Cerebellar nuclear complex (tissue), 1 donor: Measurements from ENCODE around the gene SEZ6L.

Experiments
- DNase-seq, 2 experiments: peaks; one replicate each; lab custom pipeline; 2025; lab: John Stamatoyannopoulos, UW

The SEZ6L gene

DNA sequence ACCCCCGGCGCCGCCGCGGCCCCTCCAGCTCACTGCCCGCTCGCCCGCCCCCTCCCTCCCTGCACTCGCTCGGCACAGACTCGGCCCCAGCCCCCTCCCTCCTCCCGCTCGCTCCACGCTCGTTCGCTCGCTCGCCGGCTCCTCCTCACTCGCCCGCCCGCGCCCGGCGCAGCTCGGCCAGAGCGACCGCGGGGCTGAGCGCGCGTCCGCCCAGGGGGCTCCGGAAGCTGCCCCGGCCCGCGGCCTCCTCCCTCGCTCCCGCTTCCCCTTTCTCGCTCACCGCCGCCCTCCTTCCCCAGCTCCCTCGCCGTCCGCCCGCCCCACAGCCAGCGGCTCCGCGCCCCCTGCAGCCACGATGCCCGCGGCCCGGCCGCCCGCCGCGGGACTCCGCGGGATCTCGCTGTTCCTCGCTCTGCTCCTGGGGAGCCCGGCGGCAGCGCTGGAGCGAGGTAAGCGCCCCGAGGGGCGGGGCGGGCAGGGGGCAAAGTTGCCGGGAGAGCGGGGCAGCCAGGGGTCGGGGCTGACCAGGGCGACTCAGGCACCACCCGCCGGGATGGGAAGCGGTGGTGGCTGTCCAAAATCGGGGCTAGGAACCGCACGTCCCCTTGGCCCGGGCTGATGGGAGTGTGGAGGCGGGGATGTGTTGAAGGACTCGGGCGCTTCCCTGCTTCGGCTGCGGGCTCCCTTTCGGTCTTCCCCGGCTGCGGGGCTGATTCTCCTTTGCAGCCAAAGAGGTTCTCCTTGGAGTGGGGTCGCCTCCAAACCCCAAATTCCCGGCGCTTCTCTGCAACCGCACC is at the start of gene SEZ6L:
Gene SEZ6L, plus strand, starts transcription at position 148 of the 797 bp plus-strand sequence. Its CDS starts 208 bp downstream, at position 356.
- DNase-seq, result no peak

DNA sequence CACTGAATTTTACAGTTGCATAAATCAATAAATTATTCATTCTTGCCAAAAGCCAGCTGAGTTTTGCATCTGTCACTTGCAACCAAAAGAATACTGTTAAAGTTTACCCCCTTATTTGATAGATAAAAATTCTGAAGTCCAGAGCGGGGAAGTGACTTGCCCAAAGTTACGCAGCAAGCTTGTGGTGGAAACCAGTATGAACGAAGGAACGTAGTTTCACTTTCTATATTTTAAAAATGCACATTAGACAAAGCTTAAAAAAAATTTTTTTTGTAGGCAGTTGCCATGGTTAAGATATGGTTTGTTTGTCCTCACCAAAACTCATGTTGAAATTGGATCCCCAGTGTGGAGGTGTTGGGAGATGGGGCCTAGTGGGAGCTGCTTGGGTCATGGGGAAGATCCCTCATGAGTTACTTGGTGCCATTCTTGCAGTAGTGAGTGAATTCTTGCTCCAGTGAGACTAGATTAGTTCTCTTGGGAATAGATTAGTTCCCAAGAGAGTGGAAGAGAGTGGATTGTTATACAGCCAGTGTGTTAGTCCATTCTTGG is 46.3 kb upstream of the SEZ6L start:
- no peak for DNase-seq

DNA sequence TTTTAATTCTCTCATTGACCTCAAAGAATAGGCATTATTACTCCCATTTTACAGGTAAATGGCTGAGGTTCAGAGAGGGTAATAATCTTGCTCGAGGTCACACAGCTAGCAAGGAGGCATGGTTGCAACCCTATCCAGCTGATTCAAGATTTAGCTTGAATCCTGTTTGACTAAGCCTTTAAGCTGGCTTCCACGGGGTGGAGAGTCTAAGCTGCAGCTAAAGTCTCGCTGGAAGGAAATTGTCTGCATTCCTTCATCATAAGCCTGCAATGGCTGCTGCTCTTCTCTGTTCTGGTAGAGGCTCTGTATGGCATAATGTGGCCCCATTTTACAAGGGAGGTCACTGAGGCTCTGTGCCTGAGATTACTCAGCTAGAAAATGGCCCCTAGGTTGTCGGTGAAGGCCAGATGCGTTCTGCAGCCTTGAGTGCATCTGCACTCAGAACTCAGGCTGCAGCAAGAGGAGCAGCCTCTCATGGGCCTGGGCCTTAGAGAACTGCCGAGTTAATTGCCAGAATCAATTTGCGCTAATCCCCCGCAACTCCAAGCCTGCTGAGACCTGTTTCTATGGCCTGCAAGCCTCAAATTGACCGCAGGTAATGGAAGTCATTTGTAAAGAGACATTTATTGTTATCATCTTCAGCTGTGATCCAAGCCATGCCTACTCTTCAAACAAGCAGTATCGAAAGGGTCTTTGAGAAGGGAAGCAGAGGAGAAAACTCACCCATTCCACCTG is 44.1 kb upstream of the SEZ6L start:
- no peak for DNase-seq

DNA sequence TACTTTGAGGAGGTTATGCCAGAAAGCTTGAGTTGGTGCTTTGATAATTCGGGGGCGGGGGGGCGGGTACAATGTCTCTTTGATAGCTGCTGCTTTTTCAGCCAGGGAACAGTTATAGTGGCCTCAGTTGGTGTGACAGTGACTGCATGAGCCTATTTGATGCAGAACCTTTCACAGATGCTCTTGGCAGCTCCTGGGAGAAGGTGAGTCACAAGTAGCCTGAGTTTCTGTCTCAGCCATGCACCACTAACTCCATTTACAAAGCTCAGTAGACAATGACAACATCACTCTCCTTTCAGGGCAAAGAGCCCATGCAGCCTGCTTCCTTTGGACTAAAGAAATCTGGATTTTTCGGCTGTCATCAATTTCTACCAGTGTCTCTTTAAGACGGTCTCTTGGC is 42.1 kb upstream of the SEZ6L start:
- no peak for DNase-seq

DNA sequence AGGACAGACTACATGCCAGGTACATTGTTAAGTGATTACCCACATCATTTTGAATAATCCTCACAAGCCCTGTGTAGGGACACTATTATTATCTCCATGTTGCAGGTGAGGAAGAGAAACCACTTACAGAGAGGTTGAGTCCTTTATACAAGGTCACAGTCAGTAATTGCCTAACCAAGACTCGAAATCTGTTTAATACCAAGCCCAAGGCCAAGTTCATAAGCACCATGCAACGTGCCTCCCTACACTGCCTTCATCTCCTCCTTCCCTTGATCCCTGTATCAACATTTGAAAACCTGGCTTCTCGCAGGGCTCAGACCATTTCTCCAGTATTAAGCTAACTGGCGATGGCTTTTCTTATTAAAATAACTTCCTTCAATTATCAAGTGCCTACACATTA is 41.7 kb upstream of the SEZ6L start:
- no peak for DNase-seq

DNA sequence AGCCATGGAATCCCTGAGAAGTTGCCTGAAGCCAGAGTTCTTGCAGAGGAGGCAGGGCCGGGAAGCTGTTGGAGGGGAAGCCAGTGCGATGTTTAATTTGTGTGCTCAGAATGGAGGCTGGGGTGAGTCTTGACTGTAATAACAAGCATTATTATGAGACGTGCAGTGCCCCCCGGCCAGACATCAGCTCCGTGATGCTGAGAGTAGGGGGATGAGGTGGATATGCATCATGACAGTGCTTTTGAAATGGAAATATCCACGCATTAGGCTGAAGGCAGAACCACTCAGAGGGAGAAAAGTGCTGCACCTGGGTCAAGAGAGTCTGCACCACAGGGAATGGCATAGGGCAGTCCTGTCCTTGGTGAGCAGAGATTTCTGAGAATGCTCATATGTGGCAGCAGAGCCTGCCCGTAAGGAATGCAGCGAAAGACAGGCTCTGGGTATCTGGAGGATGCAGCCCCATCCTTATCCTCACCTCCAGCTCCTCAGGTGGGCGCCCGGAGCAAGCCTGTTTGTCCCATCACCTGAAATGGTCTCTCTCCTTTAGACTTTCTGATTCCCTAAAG is 37.6 kb upstream of the SEZ6L start:
- DNase-seq, result no peak

DNA sequence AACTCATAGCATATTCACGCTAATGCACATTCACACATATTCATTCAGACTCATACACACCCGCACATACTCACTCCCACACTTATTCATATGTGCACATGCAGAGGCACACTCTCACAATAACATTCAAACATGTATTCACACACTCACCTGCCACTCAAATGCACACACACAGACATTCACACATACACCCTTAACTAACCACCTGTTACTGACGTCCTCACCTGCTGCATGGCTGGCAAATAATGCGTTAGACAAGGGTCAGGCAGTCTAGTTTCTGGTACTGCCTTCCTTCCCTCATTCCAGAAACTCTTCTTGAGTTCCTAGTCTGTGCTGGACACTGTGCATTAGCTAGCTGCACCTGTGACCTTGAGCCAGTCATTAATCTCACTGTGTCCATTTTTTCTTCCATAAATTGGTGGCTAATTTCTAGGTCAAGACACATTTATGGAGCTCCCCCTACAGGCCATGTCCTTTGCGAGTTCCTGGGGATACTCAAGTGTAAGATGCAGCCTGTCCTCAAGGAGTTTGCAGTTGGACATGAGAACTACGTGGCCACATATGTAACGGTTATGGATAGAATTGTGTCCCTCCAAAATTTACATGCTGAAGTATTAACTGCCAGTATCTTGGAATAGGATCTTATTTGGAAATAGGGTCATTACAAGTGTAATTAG is 34.5 kb upstream of the SEZ6L start:
- no peak for DNase-seq

DNA sequence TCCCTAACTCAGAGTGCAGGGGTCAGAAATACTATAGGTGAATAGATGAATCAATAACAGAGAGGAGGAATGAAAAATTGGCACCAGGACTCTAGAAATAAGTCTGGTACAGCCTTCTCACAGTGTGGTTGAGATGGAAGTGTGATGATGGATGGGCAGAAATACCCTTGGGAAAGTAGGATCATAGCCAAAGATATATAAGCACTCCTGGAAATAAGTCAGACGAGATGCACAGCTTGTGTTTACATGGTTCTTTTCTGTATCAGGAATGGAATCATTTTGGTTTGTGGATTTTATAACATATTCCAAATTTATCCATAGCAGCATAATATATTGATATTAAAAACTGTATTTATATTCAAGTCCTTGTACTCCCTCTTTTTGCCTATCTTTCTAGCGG is 33.5 kb upstream of the SEZ6L start:
- DNase-seq, result no peak

DNA sequence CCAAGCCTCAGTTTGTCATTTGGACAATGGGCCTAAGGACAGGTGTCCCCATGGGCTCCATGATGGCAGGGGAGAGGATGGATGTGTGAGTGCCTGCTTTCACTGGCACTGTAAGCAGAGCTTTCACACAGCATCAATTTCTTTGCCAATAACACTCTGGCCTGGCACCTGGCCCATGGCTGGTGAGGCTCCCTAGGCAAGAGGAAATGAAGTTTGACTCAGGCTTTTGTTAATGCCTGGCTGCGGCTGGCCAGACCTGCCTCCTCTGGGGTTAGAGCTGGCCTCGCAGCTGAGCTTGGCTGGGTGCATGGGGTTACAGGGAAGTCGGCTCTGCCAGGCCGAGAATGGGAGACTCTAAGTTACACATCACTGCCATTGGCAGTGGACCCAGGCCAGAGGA is 30.0 kb upstream of the SEZ6L start:
- DNase-seq, result no peak

DNA sequence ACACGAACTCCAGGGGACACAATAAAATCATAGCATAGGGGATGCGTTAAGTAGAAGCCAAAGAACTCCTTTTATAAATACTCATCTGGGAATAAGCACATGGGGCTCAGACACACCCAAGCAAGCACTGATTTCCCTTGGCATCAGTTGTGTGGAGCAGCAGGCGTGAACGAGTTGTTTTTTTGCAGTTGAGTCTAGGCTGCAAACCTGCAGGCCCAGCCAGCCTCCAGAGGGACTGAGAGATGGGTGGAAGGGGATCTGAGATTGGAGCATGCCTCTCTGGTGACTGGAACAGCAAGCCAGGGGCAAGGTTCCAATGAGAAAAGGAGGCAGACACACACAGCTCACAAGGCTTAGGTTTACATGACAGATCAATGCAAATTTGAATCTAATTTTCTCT is 27.4 kb upstream of the SEZ6L start:
- DNase-seq, result no peak

DNA sequence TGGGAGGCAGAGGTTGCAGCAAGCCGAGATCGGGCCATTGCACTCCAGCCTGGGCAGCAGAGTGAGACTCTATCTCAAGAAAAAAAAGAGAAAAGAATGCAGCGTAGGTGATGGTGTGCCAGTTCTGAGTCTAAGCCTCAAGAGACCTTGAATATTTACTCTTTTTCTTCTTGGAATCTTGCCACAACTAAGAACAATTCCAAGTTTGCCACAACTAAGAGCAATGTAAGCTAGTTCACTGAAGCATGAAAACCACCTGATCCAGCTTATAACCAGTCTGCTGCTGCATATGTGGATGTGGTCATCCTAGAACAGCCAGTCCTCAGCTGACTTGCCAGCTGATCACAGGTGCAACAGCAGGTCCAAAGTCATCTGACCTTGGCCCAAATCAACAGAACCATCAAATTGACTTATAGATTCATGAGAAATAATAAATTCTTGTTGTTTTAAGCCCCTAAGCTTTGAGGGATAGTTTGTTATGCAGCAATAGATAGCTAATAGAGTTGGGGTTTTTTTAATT is 25.4 kb upstream of the SEZ6L start:
- no peak for DNase-seq

DNA sequence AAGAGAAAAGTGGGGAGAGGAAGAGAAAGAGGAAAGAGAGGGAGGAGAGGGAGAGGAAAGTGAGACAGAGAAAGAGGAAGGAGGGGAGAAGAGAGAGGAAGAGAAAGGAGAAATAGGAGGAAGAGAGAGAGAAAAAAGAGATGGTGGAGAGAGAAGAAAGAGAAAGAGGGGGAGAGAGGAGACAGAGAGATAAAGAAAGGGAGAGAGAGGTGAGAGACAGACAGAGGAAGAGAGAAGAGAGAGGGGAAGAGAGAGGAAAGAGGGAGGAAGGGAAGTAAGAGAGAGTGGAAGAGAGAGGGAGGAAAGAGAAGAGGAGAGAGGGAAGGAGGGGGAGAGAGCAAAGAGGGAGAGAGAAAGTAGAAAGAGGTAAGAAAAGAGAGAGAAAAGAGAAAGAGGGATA is 9.4 kb upstream of the SEZ6L start:
- DNase-seq, result no peak

DNA sequence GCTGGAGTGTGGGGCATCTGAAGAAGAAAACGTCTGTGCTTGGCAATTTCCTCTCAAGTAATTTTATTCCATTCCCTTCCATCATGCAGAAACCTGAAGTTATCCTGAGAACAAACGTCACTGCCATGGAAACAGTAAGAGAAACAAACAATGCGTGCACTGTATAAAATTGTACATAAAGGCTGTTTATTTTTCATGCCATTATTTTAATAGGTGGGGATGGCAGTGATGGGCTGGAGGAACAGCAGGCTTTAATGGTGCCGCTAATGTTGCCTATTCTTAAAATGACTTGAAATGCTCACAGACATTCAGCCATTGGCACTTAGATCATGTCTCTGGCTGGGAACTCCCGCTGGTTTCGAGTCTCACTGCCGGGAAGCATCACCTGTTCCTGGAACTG is 7.5 kb upstream of the SEZ6L start:
- DNase-seq, result no peak

DNA sequence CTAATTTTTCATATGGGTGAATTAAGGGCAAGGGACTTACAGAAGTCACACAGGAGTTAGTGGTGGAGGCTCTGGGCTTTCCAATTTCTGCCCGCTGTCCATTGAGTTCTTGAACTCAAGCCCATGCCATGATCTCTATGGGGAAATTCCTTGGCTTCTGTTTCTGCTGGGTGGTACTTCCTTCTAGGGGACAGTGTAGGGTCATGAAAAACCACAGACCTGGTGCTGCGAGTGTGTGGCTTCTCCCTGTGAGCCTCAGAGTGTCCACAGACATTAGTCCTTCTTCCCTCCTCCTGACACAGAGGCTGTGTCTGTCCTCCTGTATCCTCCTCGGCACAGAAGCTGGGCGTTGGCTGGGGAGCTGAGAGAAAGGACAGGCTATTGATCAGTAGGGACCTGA is 6.3 kb upstream of the SEZ6L start:
- no peak for DNase-seq

DNA sequence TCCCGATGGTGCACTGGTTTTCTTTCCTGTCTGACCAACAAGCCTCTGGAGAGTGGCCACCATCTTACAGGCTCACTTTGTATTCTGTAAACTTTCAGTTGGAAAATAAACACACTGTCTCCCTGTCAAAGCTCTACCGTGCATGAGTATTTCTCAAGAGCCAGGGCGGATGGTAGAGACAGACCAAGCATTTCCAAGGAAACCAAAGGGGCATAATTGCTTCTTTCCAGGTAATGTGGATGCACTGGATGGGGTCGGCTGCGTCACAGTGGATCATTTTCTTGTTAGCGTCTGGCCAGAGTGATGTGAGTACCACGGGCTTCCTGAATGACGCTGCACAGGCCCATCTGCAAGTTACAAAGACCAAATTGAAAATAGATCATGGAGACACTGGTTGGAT is 5.1 kb upstream of the SEZ6L start:
- DNase-seq, result no peak

DNA sequence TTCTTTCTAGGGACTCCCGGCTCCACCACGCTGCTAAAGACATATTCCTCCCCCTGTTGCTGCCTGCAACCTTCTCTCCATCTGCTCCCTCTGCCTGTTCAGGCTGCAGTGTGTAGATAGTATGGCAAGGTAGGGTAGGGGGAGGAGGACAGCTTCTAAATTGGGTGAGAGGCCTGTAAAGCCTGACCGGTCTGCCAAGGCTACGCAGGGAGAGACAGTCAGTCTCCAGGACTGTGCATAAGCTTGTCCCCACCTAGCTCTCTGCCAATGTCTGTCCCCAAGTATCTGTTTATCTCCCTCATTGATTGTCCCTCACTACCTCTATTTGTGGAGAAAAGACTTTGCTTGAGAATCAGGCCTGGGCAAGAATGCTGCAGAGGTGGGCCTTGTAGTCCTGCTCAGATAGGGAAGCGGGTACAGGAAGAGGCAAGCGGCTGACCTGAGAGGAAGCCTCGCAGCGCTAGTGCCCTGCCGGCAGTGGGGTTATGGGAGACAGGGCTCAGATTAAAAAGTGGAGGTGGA is 871 bp upstream of the SEZ6L start:
- no peak for DNase-seq

DNA sequence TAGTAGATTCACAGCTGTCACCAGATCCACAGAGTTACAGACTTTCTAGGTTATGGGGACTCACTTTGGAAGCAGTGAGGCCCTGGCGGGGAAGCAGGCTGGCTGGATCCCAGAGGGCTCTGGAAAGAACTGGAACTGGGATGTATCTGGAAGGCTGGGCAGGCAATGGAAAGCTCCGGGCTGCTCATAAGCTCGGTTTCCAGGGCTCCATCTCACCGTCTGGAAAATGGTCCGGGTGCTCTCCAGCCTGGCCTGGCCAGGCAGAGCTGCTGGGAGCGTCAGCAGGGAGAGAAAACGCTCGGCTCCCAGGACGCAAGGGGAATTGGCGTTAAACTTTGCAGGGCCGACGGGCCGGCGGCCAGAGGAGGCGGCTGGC is 335 bp upstream of the SEZ6L start:
- peak; percentile 0 to 20 for DNase-seq

DNA sequence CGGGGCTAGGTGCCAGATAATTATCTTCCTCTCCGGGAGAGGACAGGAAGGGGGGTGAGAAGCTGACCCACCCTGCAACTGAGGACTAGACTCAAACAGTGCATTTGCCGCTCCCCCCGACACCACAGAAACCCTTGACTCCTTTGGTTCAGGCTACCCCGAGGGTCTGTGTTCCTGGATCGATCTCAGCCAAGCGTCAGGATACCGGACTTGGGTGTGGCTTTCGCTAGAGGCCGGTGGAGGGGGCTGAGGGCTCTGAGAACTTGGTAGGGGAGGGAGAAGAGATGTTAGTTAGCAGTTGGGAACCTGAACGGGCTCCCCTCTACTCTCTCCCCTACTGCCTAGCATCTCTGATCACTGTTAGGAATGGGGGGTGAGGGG is 840 bp downstream of the SEZ6L start:
- DNase-seq, result no peak

DNA sequence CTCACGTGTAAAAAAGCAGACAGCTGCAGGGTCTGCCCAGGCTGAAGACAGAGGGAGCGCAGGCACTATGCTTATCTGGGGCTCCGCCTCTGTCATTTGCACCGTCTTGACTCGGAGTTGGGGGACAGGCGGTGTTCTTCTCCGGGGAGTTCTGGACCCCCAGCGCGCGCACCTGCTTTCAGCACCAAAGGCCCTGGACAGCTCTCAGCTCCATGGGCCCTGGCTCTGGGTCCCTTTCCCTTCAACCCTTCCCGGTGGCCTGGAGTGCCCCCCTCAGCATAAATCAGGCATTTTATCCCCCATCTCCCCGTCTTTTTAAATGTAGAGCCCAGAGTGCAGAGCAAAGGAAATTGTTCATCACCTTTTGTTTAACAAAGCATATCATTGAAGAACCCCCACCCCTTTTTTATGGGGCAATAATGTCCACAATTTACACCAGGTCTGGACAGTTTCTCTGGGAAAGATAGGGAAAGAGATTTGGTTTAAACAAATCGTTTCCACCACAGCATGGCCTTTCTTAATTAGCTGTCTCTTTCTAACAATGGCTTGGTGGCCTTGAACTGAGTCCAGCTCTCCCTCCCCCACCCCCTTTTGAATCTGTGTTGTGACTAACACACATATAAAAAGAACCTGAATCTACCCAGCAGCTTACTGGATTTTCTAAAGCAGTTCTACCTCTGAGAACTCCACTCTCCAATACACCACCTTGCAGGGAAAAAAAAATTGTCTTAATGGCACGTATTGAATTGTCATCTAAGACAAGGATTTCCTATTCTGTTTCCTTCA is 1.7 kb downstream of the SEZ6L start:
- DNase-seq, result peak in 1 of 2 experiments; percentile 7

DNA sequence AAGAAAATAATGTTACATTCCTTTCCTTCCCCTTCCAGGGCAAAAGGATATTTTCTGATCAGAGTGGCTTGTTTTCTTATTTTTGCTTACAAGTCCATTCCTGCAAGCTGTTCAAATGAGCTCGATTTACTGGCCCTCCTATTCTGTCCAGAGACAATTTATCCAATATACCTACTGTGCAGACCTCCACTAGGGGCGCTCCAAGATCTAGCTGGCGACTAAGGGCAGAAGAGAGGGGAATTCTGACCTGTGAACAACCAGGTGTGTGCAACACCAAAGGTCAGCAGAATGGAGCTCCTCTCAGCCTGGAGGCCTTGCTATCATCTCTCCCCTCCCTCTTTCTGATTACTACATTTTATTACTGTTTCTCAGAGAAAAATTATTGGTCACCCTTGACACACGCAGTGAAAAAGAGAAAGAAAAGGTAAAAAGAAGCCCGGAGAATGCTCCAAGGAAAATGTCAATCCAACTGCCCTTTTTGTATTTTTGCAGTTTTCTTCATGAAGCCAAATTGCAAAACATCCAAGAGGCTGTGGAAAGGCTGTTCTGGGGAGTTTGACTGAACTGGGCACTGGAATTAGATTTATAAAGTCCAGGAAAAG is 3.2 kb downstream of the SEZ6L start:
- DNase-seq, result peak; percentile 11 to 79

DNA sequence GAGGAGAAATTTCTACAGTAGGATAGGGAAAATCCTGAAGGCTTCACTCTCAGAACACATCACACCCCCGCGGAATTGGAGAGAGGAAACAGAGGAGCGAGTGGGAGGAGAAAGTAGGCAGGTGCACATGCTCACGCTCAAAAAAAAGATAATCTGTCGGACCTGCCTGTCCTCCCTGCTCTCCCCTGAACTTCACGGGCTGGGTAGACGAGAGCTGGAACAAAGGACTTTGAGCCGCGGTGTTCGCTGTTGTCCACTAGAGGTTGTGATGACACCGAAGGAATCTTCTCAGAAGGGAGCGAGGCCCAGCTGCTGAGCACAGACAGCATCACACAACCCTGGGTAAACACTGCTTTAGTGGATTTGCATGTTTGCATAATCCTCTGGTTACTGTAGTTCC is 5.0 kb downstream of the SEZ6L start:
- no peak for DNase-seq
